Mesendoderm (in vitro differentiated cells): ENCODE measurements around the gene IMMT.

ENCODE experiments used
- DNase-seq: peaks from one replicate; pipeline ENCODE4 v3.0.0; 2013
- H2AK5ac ChIP-seq: 2 replicates; pipeline ENCODE4 v1.6.1; 2013; ENCODE audit warnings: low read length, inconsistent platforms
- H2BK120ac ChIP-seq: 2 replicates; pipeline ENCODE4 v1.6.1; 2013; ENCODE audit warnings: low read depth, mild to moderate bottlenecking, low read length, moderate library complexity, mixed read lengths
- H2BK15ac ChIP-seq: replicated peaks from 2 replicates; pipeline ENCODE4 v1.6.1; 2013; ENCODE audit warnings: low read depth, mild to moderate bottlenecking, moderate library complexity
- H2BK5ac ChIP-seq: 2 replicates; pipeline ENCODE4 v1.6.1; 2013; ENCODE audit warnings: low read length, inconsistent platforms
- H3K18ac ChIP-seq: 2 replicates; pipeline ENCODE4 v1.6.1; 2013; ENCODE audit warnings: mild to moderate bottlenecking, low read length, mixed read lengths
- H3K23ac ChIP-seq: one replicate; pipeline ENCODE4 v1.6.1; 2013; ENCODE audit warnings: low read length
- H3K27ac ChIP-seq: 2 replicates; pipeline ENCODE4 v1.5.1; 2013; ENCODE audit warnings: low read depth, mild to moderate bottlenecking, inconsistent platforms, low read length, moderate library complexity
- H3K27me3 ChIP-seq: 2 replicates; pipeline ENCODE4 v1.6.1; 2013; ENCODE audit warnings: low read length, control low read depth, mild to moderate bottlenecking, inconsistent platforms; ENCODE audit not compliant: insufficient read depth, poor library complexity
- H3K36me3 ChIP-seq: 2 replicates; pipeline ENCODE4 v1.6.1; 2013; ENCODE audit warnings: low read length, inconsistent platforms; ENCODE audit not compliant: control insufficient read depth, insufficient read depth
- H3K4ac ChIP-seq: one replicate; pipeline ENCODE4 v1.6.1; 2013; ENCODE audit warnings: low read depth, mild to moderate bottlenecking, low read length, moderate library complexity
- H3K4me1 ChIP-seq: 2 replicates; pipeline ENCODE4 v1.6.1; 2013; ENCODE audit warnings: low read depth, low read length, inconsistent platforms; ENCODE audit not compliant: control insufficient read depth
- H3K4me2 ChIP-seq: 2 replicates; pipeline ENCODE4 v1.6.1; 2013; ENCODE audit warnings: low read length
- H3K4me3 ChIP-seq: 2 replicates; pipeline ENCODE4 v1.5.1; 2013; ENCODE audit warnings: mild to moderate bottlenecking, low read length
- H3K56ac ChIP-seq: one replicate; pipeline ENCODE4 v1.6.1; 2013; ENCODE audit warnings: low read length
- H3K79me1 ChIP-seq: 2 replicates; pipeline ENCODE4 v1.6.1; 2013; ENCODE audit warnings: low read length, inconsistent platforms
- H3K79me2 ChIP-seq: 2 replicates; pipeline ENCODE4 v1.6.1; 2013; ENCODE audit warnings: mild to moderate bottlenecking, low read length; ENCODE audit not compliant: control insufficient read depth, insufficient read depth
- H3K9ac ChIP-seq: 2 replicates; pipeline ENCODE4 v1.6.1; 2013; ENCODE audit warnings: low read length, inconsistent platforms
- H4K5ac ChIP-seq: one replicate; pipeline ENCODE4 v1.6.1; 2013; ENCODE audit warnings: low read length
- H4K8ac ChIP-seq: one replicate; pipeline ENCODE4 v1.6.1; 2013; ENCODE audit warnings: low read depth, mild to moderate bottlenecking, control low read depth, low read length, moderate library complexity
- WGBS: extraction: QIAGEN DNeasy Blood & Tissue Kit; methylation state at CpG from one replicate; pipeline ENCODE4 v1.1.7; 2013; ENCODE audit warnings: low lambda C conversion rate, missing lambda C conversion rate; ENCODE audit not compliant: insufficient coverage; ENCODE audit errors: extremely low coverage; 5-methylcytosine and 5-hydroxymethylcytosine counted together

IMMT gene

GRCh38 chr2:86224645-86225355, 29.5 kb upstream of the IMMT start:
- Histone ChIP-seq H3K4me1 (peaks cover 4% of the 10 kb centered on the region), H3K27ac (no peak overlapping the region), H3K4me2 (no peak overlapping the region), H4K5ac (no peak overlapping the region), H2AK5ac (no peak overlapping the region), H3K36me3 (no peaks in the 10 kb centered on the region), H2BK5ac (no peak overlapping the region), H3K18ac (no peak overlapping the region), H3K4me3 (no peak overlapping the region), H3K56ac (no peak overlapping the region), H3K79me1 (no peaks in the 10 kb centered on the region), H2BK120ac (no peak overlapping the region), H3K9ac (no peak overlapping the region), H2BK15ac (no peak overlapping the region), H3K4ac (no peak overlapping the region), H3K23ac (no peak overlapping the region), H3K27me3 (no peaks in the 10 kb centered on the region), H4K8ac (no peak overlapping the region), H3K79me2 (no peaks in the 10 kb centered on the region)
- WGBS, result no CpG with 5 or more reads among the region's 9 CpGs
- DNase-seq, result no peak

GRCh38 chr2:86223927-86224560, 28.8 kb upstream of the IMMT start:
- no peak overlapping the region for H4K5ac ChIP-seq
- no peak overlapping the region for H3K18ac ChIP-seq
- H3K23ac ChIP-seq, result no peak overlapping the region
- no peak for DNase-seq
- no peaks in the 10 kb centered on the region for H3K27me3 ChIP-seq
- no peak overlapping the region for H2BK120ac ChIP-seq
- H3K79me1 ChIP-seq, result no peaks in the 10 kb centered on the region
- no peak overlapping the region for H2BK15ac ChIP-seq
- H3K4me1 ChIP-seq, result peaks cover 4% of the 10 kb centered on the region
- H3K4me3 ChIP-seq, result no peak overlapping the region
- no peak overlapping the region for H2AK5ac ChIP-seq
- no peak overlapping the region for H3K4ac ChIP-seq
- H4K8ac ChIP-seq, result no peak overlapping the region
- H3K36me3 ChIP-seq, result no peaks in the 10 kb centered on the region
- no peak overlapping the region for H3K27ac ChIP-seq
- H3K9ac ChIP-seq, result no peak overlapping the region
- H2BK5ac ChIP-seq, result no peak overlapping the region
- no peaks in the 10 kb centered on the region for H3K79me2 ChIP-seq
- no peak overlapping the region for H3K56ac ChIP-seq
- whole genome bisulfite sequencing, result no CpG with 5 or more reads among the region's 2 CpGs
- H3K4me2 ChIP-seq, result no peak overlapping the region

- Histone ChIP-seq H3K79me2 (no peaks in the 10 kb centered on the region), H2BK15ac (no peak overlapping the region), H3K4ac (no peak overlapping the region), H3K36me3 (no peaks in the 10 kb centered on the region), H3K27ac (no peak overlapping the region), H3K4me2 (no peak overlapping the region), H3K9ac (no peak overlapping the region), H2BK5ac (no peak overlapping the region), H3K4me3 (no peak overlapping the region), H2AK5ac (no peak overlapping the region), H4K8ac (no peak overlapping the region), H3K4me1 (peaks cover 4% of the 10 kb centered on the region), H3K27me3 (no peaks in the 10 kb centered on the region), H3K79me1 (no peaks in the 10 kb centered on the region), H4K5ac (no peak overlapping the region), H3K23ac (no peak overlapping the region), H3K18ac (no peak overlapping the region), H3K56ac (peak overlapping the region; percentile 2), H2BK120ac (no peak overlapping the region)
- no CpG with 5 or more reads among the region's 8 CpGs for WGBS
- peak; percentile 45 for DNase-seq
Observed at GRCh38 chr2:86223140-86223926, 28.1 kb upstream of the IMMT start.

DNA sequence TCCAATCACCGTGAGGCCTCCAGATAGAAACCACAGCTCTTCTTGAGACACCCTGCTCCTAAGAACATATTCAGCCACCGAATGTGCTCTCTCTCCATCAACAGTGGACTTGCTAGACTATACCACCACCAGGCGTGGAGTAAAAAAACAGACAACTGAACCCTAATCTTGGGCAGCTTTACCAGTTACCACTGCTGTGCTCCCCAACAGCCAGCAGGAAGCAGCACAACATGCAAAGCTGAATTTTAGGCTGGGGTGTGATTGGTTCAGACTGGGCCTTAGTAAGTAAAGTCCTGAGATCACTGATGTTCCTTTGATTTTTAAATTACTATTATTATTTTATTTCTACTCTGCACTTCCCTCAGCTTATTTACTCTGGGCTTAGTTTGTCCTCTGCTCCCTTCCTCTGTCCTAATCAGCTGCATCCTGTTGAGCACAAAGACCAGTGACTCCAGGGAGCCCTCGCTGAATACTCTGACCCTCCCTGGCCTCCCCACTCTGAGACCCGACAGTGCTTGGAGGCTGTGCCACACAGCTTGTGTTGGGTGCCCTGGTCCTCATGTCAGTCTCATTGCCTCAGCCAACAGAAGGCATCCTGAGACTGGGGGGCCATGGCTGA, 25.9 kb upstream of the IMMT start:
- H4K8ac ChIP-seq, result no peak overlapping the region
- H2AK5ac ChIP-seq, result no peak overlapping the region
- H3K4ac ChIP-seq, result no peak overlapping the region
- peak; percentile 70 for DNase-seq
- no peaks in the 10 kb centered on the region for H3K79me1 ChIP-seq
- no peak overlapping the region for H3K27ac ChIP-seq
- no peak overlapping the region for H2BK15ac ChIP-seq
- H3K9ac ChIP-seq, result no peak overlapping the region
- H4K5ac ChIP-seq, result no peak overlapping the region
- H3K4me1 ChIP-seq, result peaks cover 4% of the 10 kb centered on the region
- no peak overlapping the region for H3K4me2 ChIP-seq
- H3K79me2 ChIP-seq, result no peaks in the 10 kb centered on the region
- no peak overlapping the region for H3K56ac ChIP-seq
- no peak overlapping the region for H3K18ac ChIP-seq
- no peaks in the 10 kb centered on the region for H3K27me3 ChIP-seq
- no CpG with 5 or more reads among the region's 5 CpGs for WGBS
- no peak overlapping the region for H2BK5ac ChIP-seq
- no peak overlapping the region for H3K4me3 ChIP-seq
- H3K36me3 ChIP-seq, result no peaks in the 10 kb centered on the region
- H3K23ac ChIP-seq, result no peak overlapping the region
- H2BK120ac ChIP-seq, result no peak overlapping the region

GRCh38 chr2:86219896-86220295, 24.6 kb upstream of the IMMT start:
- no peak overlapping the region for H3K9ac ChIP-seq
- H3K4me3 ChIP-seq, result no peak overlapping the region
- H3K4me1 ChIP-seq, result peaks cover 4% of the 10 kb centered on the region
- no peak overlapping the region for H3K27ac ChIP-seq
- H3K18ac ChIP-seq, result no peak overlapping the region
- no peak overlapping the region for H4K5ac ChIP-seq
- H3K79me2 ChIP-seq, result no peaks in the 10 kb centered on the region
- no peak overlapping the region for H3K4ac ChIP-seq
- no peaks in the 10 kb centered on the region for H3K36me3 ChIP-seq
- no peak overlapping the region for H3K56ac ChIP-seq
- H2AK5ac ChIP-seq, result no peak overlapping the region
- WGBS, result no CpG with 5 or more reads among the region's 5 CpGs
- H2BK5ac ChIP-seq, result no peak overlapping the region
- H2BK120ac ChIP-seq, result no peak overlapping the region
- H3K27me3 ChIP-seq, result no peaks in the 10 kb centered on the region
- no peak for DNase-seq
- H2BK15ac ChIP-seq, result no peak overlapping the region
- H3K23ac ChIP-seq, result no peak overlapping the region
- H3K4me2 ChIP-seq, result no peak overlapping the region
- no peak overlapping the region for H4K8ac ChIP-seq
- H3K79me1 ChIP-seq, result no peaks in the 10 kb centered on the region
